Mesothelial cell of epicardium (in vitro differentiated cells): ENCODE data around the gene OLFM1. TPM values are rescaled to one million over a fixed set of nuclear protein-coding genes. Genes with fewer than 3 reads are reported as not detected.

Source experiments
- DNase-seq, 2 experiments: peaks; one replicate each; pipeline ENCODE4 v3.0.0; 2021; ENCODE audit warnings: low spot score in 2 of 2; ENCODE audit not compliant: unreplicated experiment in 2 of 2
- H3K27ac Mint-ChIP-seq: 2 replicates; pipeline ENCODE4 v1.8.0; 2021; ENCODE audit warnings: mixed read lengths
- H3K27me3 Mint-ChIP-seq: 2 replicates; pipeline ENCODE4 v1.8.0; 2021; ENCODE audit warnings: low read depth, mixed read lengths
- H3K36me3 Mint-ChIP-seq: 2 replicates; pipeline ENCODE4 v1.8.0; 2021; ENCODE audit warnings: mixed read lengths
- H3K4me1 Mint-ChIP-seq: 2 replicates; pipeline ENCODE4 v1.8.0; 2021; ENCODE audit warnings: mixed read lengths
- H3K4me3 Mint-ChIP-seq: 2 replicates; pipeline ENCODE4 v1.8.0; 2021; ENCODE audit warnings: mild to moderate bottlenecking, moderate library complexity, mixed read lengths
- H3K9me3 Mint-ChIP-seq: 2 replicates; pipeline ENCODE4 v1.8.0; 2021; ENCODE audit warnings: mixed read lengths
- CTCF ChIP-seq: fragments of 200-600 bp; sonication (generic); IDR thresholded peaks from one replicate; pipeline ENCODE4 v1.5.0; 2021; ENCODE audit warnings: antibody characterized with exemption; ENCODE audit not compliant: unreplicated experiment
- total RNA-seq: library from RNA; stranded (reverse); gene quantifications from 3 replicates; pipeline ENCODE4 v1.2.1, GENCODE V29; 2021

The OLFM1 gene
- total RNA-seq, 1 donor from 2014 or later, result 2.0 TPM

GRCh38 chr9:135119496-135120064 is 32.1 kb downstream of the OLFM1 start:
- TF ChIP-seq CTCF, result no peak
- Mint-ChIP-seq H3K4me1 (no peaks in the 10 kb centered on the region), H3K9me3 (no peaks in the 10 kb centered on the region), H3K27ac (no peak overlapping the region), H3K27me3 (peaks cover 33% of the 10 kb centered on the region), H3K4me3 (no peak overlapping the region), H3K36me3 (no peaks in the 10 kb centered on the region)
- DNase-seq, result no peak

DNA sequence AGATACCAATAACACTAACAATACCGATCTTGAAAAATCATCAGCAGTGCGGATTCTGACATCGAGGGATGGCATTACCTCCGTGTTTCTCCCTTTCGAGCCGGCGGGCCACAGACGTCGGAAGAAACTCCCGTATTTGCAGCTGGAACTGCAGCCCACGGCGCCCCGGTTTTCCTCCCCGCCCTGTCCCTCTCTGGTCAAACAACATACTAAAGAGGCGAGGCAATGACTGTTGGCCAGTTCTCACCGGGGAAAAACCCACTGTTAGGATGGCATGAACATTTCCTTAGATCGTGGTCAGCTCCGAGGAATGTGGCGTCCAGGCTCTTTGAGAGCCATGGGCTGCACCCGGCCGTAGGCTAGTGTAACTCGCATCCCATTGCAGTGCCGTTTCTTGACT is 32.8 kb downstream of the OLFM1 start:
- Mint-ChIP-seq H3K9me3 (no peaks in the 10 kb centered on the region), H3K27me3 (peaks cover 33% of the 10 kb centered on the region), H3K4me3 (no peak overlapping the region), H3K27ac (no peak overlapping the region), H3K36me3 (no peaks in the 10 kb centered on the region), H3K4me1 (no peaks in the 10 kb centered on the region)
- no peak for TF ChIP-seq CTCF
- no peak for DNase-seq

DNA sequence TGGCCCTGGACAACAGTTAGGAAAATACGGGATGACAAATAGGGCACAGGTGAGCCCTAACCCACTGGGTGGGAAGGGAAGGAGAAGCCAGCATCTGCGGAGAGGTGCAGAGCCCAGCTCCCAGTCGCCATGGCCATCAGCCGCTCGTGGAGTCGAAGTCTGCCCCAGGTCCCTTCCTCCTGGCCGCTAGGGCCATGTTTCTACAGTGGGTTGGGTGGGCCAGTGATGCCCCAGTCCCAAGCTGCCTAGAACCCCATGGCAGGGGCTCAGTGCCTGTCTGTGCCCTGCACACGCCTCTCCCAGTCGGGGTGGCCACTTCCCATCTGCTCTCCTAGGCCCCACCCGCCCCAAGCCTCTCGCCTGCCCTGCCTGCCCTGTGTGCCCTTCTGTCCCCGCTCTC is 34.8 kb downstream of the OLFM1 start:
- Mint-ChIP-seq H3K36me3 (no peaks in the 10 kb centered on the region), H3K4me1 (no peaks in the 10 kb centered on the region), H3K27ac (no peak overlapping the region), H3K4me3 (no peak overlapping the region), H3K9me3 (no peaks in the 10 kb centered on the region), H3K27me3 (peaks cover 29% of the 10 kb centered on the region)
- no peak for TF ChIP-seq CTCF
- DNase-seq, result no peak

- no peak overlapping the region for H3K4me3 Mint-ChIP-seq
- H3K27me3 Mint-ChIP-seq, result peaks cover 33% of the 10 kb centered on the region
- H3K9me3 Mint-ChIP-seq, result no peaks in the 10 kb centered on the region
- no peak overlapping the region for H3K27ac Mint-ChIP-seq
- no peaks in the 10 kb centered on the region for H3K4me1 Mint-ChIP-seq
- DNase-seq, result no peak
- TF ChIP-seq CTCF, result no peak
- H3K36me3 Mint-ChIP-seq, result no peaks in the 10 kb centered on the region
Measured at GRCh38 chr9:135123126-135123772, 35.8 kb downstream of the OLFM1 start.

GRCh38 chr9:135123773-135124134 is 36.3 kb downstream of the OLFM1 start:
- Mint-ChIP-seq H3K27ac (no peak overlapping the region), H3K27me3 (peaks cover 37% of the 10 kb centered on the region), H3K36me3 (no peaks in the 10 kb centered on the region), H3K4me3 (no peak overlapping the region), H3K4me1 (no peaks in the 10 kb centered on the region), H3K9me3 (no peaks in the 10 kb centered on the region)
- DNase-seq, result no peak
- no peak for TF ChIP-seq CTCF
